Colonic mucosa (tissue), 4 donors: ENCODE data around the gene CMKLR1. TPM values are rescaled to one million over a fixed set of nuclear protein-coding genes. Genes with fewer than 3 reads are reported as not detected.

Experiments used
- DNase-seq: peaks from one replicate; pipeline ENCODE4 v3.0.0-alpha.2; 2020
- H3K27ac ChIP-seq: fragments of 200-600 bp; one replicate; pipeline ENCODE4 v1.8.0; 2021
- H3K27me3 ChIP-seq: fragments of 200-600 bp; one replicate; pipeline ENCODE4 v1.8.0; 2021
- H3K36me3 ChIP-seq: fragments of 200-600 bp; one replicate; pipeline ENCODE4 v1.8.0; 2021
- H3K4me1 ChIP-seq: fragments of 200-600 bp; one replicate; pipeline ENCODE4 v1.8.0; 2021; ENCODE audit warnings: mild to moderate bottlenecking
- H3K4me3 ChIP-seq: fragments of 200-600 bp; one replicate; pipeline ENCODE4 v1.8.0; 2021
- H3K9ac ChIP-seq, 2 donors: one replicate each; pipeline ENCODE4 v1.7.0; 2013; ENCODE audit warnings: control low read depth in 2 of 2, low read depth in 2 of 2, low read length in 2 of 2
- H3K9me3 ChIP-seq: fragments of 200-600 bp; one replicate; pipeline ENCODE4 v1.8.0; 2021
- intact Hi-C: fragments of 100-400 bp; cut with DNase I; formaldehyde crosslinking; loops from one replicate; pipeline ENCODE4 v1.14.1; 2022
- total RNA-seq, 2 donors: library from RNA; stranded (reverse); fragmentation: NEBNext Ultra II Directional in 1 of 2; extraction: Animal tissue kit (Norgen Biotek cat#: 25700) in 1 of 2; gene quantifications; one replicate each; pipeline ENCODE4 v1.2.1, GENCODE V29; 2021
- TF ChIP-seq, protein P1 (sequence below): fragments of 200-600 bp; IDR thresholded peaks from one replicate; pipeline ENCODE4 v1.8.0; 2022; ENCODE audit warnings: antibody characterized with exemption, mild to moderate bottlenecking
- donor health status: healthy.
- donor health status: DM: no; HTN: no; CAD: no.
- donor health status: DM: no; HTN: no; CAD: no.

CMKLR1 gene
- total RNA-seq, 2 donors from 2014 or later = 3.0 to 4.9 TPM

DNA sequence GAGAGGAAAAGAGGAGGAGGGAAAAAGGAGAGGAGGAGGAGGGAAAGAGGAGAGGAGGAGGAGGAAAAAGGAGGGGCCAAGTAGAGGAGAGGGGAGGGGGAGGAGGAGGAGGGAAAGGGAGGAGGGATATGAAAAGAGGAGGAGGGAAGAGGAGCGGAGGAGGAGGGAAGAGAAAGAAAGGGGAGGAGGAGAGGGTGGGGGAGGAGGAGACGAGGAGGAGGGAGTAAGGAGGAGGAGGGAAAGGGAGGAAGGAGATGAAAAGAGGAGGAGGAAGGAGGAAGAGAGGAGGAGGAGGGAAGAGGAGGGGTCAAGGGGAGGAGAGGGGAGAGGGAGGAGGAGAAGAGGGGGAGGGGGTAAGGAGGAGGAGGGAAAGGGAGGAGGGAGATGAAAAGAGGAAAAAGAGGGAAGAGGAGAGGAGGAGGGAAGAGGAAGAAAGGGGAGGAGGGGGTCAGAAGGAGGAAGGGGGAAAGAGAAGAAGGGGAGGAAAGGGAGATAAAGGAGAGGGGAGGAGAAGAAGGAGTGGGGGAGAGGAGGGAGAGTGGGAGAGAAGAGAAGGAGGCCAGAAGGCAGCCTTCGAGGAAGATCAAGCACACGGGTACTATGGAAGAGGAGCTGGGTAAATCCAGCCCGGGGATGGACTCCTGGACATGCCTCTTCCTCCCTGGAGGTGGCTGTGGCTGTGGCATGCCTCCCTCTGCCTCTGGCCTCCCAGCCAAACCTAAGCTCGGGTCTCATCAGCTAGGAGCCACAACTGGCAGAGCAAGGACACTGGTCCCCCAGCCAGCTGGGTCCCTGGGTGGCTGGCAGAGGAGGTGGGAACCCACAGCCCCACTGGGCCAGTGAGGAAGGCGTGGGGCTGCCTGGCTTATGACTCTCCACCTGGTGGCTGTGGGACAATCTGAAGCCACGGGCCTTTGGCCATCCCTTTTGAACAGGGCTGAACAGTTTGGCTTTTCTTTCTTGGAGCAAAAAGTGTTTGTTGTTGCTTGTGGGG lies 3.0 kb upstream of the CMKLR1 start:
- no peak overlapping the region for H3K9ac ChIP-seq
- H3K27ac ChIP-seq = no peak overlapping the region
- intact Hi-C loops = no loop called here

DNA sequence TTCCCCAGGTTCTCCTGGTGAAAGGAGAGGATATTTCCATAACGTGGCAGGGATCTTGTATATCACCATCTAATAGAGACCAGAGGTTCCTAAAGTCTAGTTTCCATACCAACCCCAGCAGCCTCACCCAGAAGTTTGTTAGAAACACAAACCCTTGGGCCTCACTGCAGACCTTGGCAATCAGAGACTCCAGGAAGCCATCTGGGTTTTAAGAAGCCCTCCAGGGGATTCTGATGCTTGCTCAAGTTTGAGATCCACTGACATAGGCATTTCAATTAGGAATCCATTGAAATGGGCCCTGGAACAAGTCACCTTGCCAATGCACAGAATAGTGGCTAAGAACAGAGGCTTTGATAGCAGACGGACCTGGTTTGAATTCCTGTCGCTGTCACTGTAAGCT lies 2.2 kb upstream of the CMKLR1 start:
- no peak overlapping the region for H3K27ac ChIP-seq
- H3K36me3 ChIP-seq = no peaks in the 10 kb centered on the region
- no peak overlapping the region for H3K4me3 ChIP-seq
- intact Hi-C loops = no loop called here
- no peak overlapping the region for H3K9ac ChIP-seq
- H3K27me3 ChIP-seq = no peaks in the 10 kb centered on the region
- DNase-seq = no peak
- no peaks in the 10 kb centered on the region for H3K9me3 ChIP-seq
- TF ChIP-seq, protein P1, sequence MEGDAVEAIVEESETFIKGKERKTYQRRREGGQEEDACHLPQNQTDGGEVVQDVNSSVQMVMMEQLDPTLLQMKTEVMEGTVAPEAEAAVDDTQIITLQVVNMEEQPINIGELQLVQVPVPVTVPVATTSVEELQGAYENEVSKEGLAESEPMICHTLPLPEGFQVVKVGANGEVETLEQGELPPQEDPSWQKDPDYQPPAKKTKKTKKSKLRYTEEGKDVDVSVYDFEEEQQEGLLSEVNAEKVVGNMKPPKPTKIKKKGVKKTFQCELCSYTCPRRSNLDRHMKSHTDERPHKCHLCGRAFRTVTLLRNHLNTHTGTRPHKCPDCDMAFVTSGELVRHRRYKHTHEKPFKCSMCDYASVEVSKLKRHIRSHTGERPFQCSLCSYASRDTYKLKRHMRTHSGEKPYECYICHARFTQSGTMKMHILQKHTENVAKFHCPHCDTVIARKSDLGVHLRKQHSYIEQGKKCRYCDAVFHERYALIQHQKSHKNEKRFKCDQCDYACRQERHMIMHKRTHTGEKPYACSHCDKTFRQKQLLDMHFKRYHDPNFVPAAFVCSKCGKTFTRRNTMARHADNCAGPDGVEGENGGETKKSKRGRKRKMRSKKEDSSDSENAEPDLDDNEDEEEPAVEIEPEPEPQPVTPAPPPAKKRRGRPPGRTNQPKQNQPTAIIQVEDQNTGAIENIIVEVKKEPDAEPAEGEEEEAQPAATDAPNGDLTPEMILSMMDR = no peak
- H3K4me1 ChIP-seq = no peaks in the 10 kb centered on the region

More for the DNA sequence above, 3.0 kb upstream of the CMKLR1 start:
- no peak for DNase-seq
- H3K9me3 ChIP-seq = no peaks in the 10 kb centered on the region
- no peaks in the 10 kb centered on the region for H3K4me1 ChIP-seq
- H3K36me3 ChIP-seq = no peaks in the 10 kb centered on the region
- TF ChIP-seq, protein P1 = no peak
- no peak overlapping the region for H3K4me3 ChIP-seq
- no peaks in the 10 kb centered on the region for H3K27me3 ChIP-seq

DNA sequence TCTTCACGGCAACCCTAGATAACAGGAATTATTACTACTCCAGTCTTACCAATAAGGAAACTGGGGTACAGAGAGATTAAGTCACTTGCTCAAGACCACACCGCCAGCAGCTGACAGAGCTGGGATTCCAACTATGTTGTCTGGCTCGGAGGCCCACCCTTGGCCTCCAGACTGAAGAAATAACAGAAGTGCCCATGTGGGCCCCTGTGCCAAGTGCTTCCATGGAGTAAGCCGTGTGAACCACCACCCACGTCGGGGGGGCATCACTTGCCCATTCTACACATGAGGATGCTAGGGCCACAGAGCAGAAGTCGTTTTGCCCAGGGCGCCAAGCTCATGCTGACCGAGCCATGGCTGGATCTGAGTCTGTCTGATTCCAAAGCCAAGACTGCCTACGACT lies 926 bp upstream of the CMKLR1 start:
- Histone ChIP-seq H3K27ac (no peak overlapping the region), H3K4me1 (no peaks in the 10 kb centered on the region), H3K36me3 (no peaks in the 10 kb centered on the region), H3K4me3 (no peak overlapping the region), H3K9me3 (no peaks in the 10 kb centered on the region), H3K9ac (no peak overlapping the region), H3K27me3 (no peaks in the 10 kb centered on the region)
- no peak for DNase-seq
- intact Hi-C loops = no loop called here
- TF ChIP-seq, protein P1 = no peak

DNA sequence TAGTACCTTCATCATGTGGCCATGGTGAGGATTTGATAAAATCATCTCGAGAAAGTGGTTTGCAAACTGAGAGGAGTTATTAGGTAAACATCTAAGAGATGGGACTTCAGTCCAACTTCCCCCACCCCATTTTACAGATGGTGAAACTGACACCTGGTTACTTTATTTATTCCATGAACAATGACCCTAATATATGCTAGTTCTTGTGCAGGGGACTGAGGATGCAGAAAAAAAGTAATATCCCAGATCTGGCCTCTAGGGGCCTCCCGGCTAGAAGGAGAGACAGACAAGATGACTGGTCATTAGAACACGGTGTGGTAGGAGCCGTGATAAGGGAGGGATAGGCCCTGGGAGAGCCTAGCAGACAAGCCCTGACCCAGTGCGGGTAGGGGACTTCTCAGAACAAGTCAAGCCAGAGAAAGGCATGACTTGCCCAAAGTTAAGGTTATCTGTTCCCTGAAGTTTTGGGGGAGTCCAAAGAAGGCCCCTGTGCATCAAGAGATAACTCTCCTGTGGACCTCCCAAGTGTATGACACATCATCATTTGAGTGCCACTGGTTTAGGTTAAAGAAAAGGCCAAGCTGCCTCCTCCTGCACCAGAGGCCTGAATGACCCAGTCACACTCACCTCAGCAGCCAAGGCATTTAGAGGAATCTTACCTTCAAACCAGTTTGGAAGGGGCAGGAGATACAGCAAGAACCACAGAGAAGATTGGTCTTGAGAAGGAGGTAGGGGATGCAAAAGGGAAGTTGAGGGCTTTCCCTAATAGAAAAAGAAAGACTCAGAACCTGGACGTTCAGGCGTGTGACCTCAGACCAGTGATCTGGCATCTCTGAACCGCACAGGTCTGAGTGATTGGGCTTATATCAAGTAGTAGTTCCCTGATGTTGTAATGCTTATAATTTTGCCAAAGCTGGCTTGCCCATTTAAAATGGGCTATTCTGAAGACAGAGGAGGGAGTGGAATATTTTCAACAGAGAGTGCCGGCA lies 1.6 kb downstream of the CMKLR1 start:
- intact Hi-C loops = no loop called here
- no peaks in the 10 kb centered on the region for H3K4me1 ChIP-seq

More for the DNA sequence above, 1.6 kb downstream of the CMKLR1 start:
- Histone ChIP-seq H3K27me3 (no peaks in the 10 kb centered on the region), H3K9me3 (no peaks in the 10 kb centered on the region), H3K4me3 (peak overlapping the region; percentile 6), H3K9ac (peak overlapping the region in 1 of 2 donors; percentile 33), H3K36me3 (no peaks in the 10 kb centered on the region), H3K27ac (no peak overlapping the region)
- TF ChIP-seq, protein P1 = peak; percentile 39
- no peak for DNase-seq
